Esophagus squamous epithelium (tissue), 5 donors: ENCODE data around the gene PLEKHA3. TPM values are rescaled to one million over a fixed set of nuclear protein-coding genes. Genes with fewer than 3 reads are reported as not detected.

Source experiments
- DNase-seq: peaks from one replicate; lab custom pipeline; 2025; lab: John Stamatoyannopoulos, UW
- H3K27ac ChIP-seq, 4 donors: fragments of 200-600 bp; sonication (generic); one replicate each; pipeline ENCODE4 v1.5.1; 2016 to 2019; ENCODE audit warnings: mild to moderate bottlenecking in 1 of 4
- H3K27me3 ChIP-seq, 4 donors: fragments of 200-600 bp; sonication (generic); 1 replicate in 3 of 4; 2 replicates in 1 of 4; pipeline versions ENCODE4 v1.5.1 to v1.6.0; 2017 to 2021; ENCODE audit warnings: antibody characterized with exemption in 1 of 4
- H3K36me3 ChIP-seq, 3 donors: fragments of 200-600 bp; sonication (generic); one replicate each; pipeline ENCODE4 v1.5.1; 2016 to 2019
- H3K4me1 ChIP-seq, 3 donors: fragments of 200-600 bp; sonication (generic); one replicate each; pipeline ENCODE4 v1.5.1; 2017 to 2019
- H3K4me3 ChIP-seq, 4 donors: fragments of 200-600 bp; sonication (generic); 1 replicate in 3 of 4; 2 replicates in 1 of 4; pipeline ENCODE4 v1.5.1; 2016 to 2019; ENCODE audit warnings: mild to moderate bottlenecking in 2 of 4, moderate library complexity in 1 of 4
- H3K9me3 ChIP-seq, 3 donors: fragments of 200-600 bp; sonication (generic); one replicate each; pipeline ENCODE4 v1.5.1; 2016 to 2019
- CTCF ChIP-seq, 6 experiments: fragments of 450-650 bp in 4 of 6; fragments of 200-600 bp in 2 of 6; sonication (generic) in 2 of 6; IDR thresholded peaks; one replicate each; pipeline ENCODE4 v1.5.1; 2016 to 2019; ENCODE audit warnings: antibody characterized with exemption in 6 of 6, mild to moderate bottlenecking in 4 of 6, moderate library complexity in 4 of 6
- POLR2A ChIP-seq, 4 donors: fragments of 450-650 bp; IDR thresholded peaks; one replicate each; pipeline ENCODE4 v1.6.1; 2017; ENCODE audit warnings: antibody characterized with exemption in 4 of 4, mild to moderate bottlenecking in 4 of 4, moderate library complexity in 3 of 4
- WGBS, 2 donors: methylation state at CpG; one replicate each; pipeline ENCODE4 v1.1.5; 2018; 5-methylcytosine and 5-hydroxymethylcytosine counted together
- intact Hi-C: fragments of 100-400 bp; cut with DNase I; formaldehyde crosslinking; loops from one replicate; pipeline ENCODE4 v1.15.0; 2022
- total RNA-seq, 4 donors: library from RNA; depleted of rRNA; stranded (reverse); fragments of >200 nt; gene quantifications; one replicate each; pipeline ENCODE4 v1.1.0, GENCODE V29; 2016
- donor health status: DM: yes; HTN: yes; CAD: no.

The PLEKHA3 gene
- total RNA-seq, 4 donors from 2014 or later: 3.2 to 12.2 (median 7.2) TPM

- H3K4me1 ChIP-seq: peaks cover 0 to 9% (median 0%) of the 10 kb centered on the region in 3 donors
- WGBS, 2 donors: 86 to 97% methylated on average over 4 of the region's 4 CpGs
Measured at GRCh38 chr2:178526256-178526655, 46.0 kb downstream of the PLEKHA3 start.

GRCh38 chr2:178527592-178527991, 47.3 kb downstream of the PLEKHA3 start:
- WGBS, 2 donors: 67 to 82% methylated on average over 2 of the region's 2 CpGs
- Histone ChIP-seq H3K4me1 (peaks cover 0 to 9% (median 0%) of the 10 kb centered on the region in 3 donors), H3K36me3 (peaks cover 0 to 17% (median 0%) of the 10 kb centered on the region in 3 donors), H3K4me3 (no peak overlapping the region), H3K9me3 (no peaks in the 10 kb centered on the region), H3K27ac (no peak overlapping the region), H3K27me3 (no peaks in the 10 kb centered on the region)
- intact Hi-C loops: no loop called here
- DNase-seq: no peak
- no peak for TF ChIP-seq CTCF (IDR thresholded peaks at IDR 0.05)
- no peak for TF ChIP-seq POLR2A (IDR thresholded peaks at IDR 0.05)

More at GRCh38 chr2:178526256-178526655, 46.0 kb downstream of the PLEKHA3 start:
- no peaks in the 10 kb centered on the region for H3K9me3 ChIP-seq
- H3K27me3 ChIP-seq: no peaks in the 10 kb centered on the region
- TF ChIP-seq POLR2A (IDR thresholded peaks at IDR 0.05) (no peak), CTCF (IDR thresholded peaks at IDR 0.05) (no peak)
- H3K36me3 ChIP-seq: peaks cover 0 to 3% (median 0%) of the 10 kb centered on the region in 3 donors
- H3K27ac ChIP-seq: no peak overlapping the region
- no peak for DNase-seq
- intact Hi-C loops: no loop called here
- H3K4me3 ChIP-seq: no peak overlapping the region

GRCh38 chr2:178528647-178529046, 48.4 kb downstream of the PLEKHA3 start:
- H3K27ac ChIP-seq: no peak overlapping the region
- H3K9me3 ChIP-seq: no peaks in the 10 kb centered on the region
- H3K4me1 ChIP-seq: peaks cover 0 to 7% (median 0%) of the 10 kb centered on the region in 3 donors
- 95 to 96% methylated on average over 5 of the region's 5 CpGs for WGBS, 2 donors
- H3K27me3 ChIP-seq: no peaks in the 10 kb centered on the region
- intact Hi-C loops: no loop called here
- no peak for DNase-seq
- no peak overlapping the region for H3K4me3 ChIP-seq
- peaks cover 0 to 27% (median 0%) of the 10 kb centered on the region in 3 donors for H3K36me3 ChIP-seq
- TF ChIP-seq POLR2A (IDR thresholded peaks at IDR 0.05): no peak
- no peak for TF ChIP-seq CTCF (IDR thresholded peaks at IDR 0.05)

- H3K27ac ChIP-seq: no peak overlapping the region
- WGBS, 2 donors: 64 to 69% methylated on average over 2 of the region's 2 CpGs
- H3K36me3 ChIP-seq: peaks cover 0 to 33% (median 0%) of the 10 kb centered on the region in 3 donors
- H3K4me1 ChIP-seq: peaks cover 0 to 2% (median 0%) of the 10 kb centered on the region in 3 donors
- intact Hi-C loops: no loop called here
- TF ChIP-seq POLR2A (IDR thresholded peaks at IDR 0.05) (no peak), CTCF (IDR thresholded peaks at IDR 0.05) (no peak)
- H3K27me3 ChIP-seq: no peaks in the 10 kb centered on the region
- H3K4me3 ChIP-seq: no peak overlapping the region
- DNase-seq: no peak
- H3K9me3 ChIP-seq: no peaks in the 10 kb centered on the region
Measured at GRCh38 chr2:178529194-178529593, 48.9 kb downstream of the PLEKHA3 start.

GRCh38 chr2:178530131-178530530, 49.9 kb downstream of the PLEKHA3 start:
- peaks cover 0 to 42% (median 0%) of the 10 kb centered on the region in 3 donors for H3K36me3 ChIP-seq
- H3K9me3 ChIP-seq: no peaks in the 10 kb centered on the region
- no peak for TF ChIP-seq POLR2A (IDR thresholded peaks at IDR 0.05)
- no peak for TF ChIP-seq CTCF (IDR thresholded peaks at IDR 0.05)
- H3K4me1 ChIP-seq: no peaks in the 10 kb centered on the region
- no peak for DNase-seq
- intact Hi-C loops: no loop called here
- WGBS, 2 donors: 56 to 81% methylated on average over 2 of the region's 2 CpGs
- no peak overlapping the region for H3K27ac ChIP-seq
- H3K27me3 ChIP-seq: no peaks in the 10 kb centered on the region
- no peak overlapping the region for H3K4me3 ChIP-seq
